Inflammatory macrophage (primary cell): Measurements from ENCODE around the gene CXXC5.

Experiments used
- DNase-seq, 2 donors: peaks; one replicate each; pipeline ENCODE4 v3.0.0-alpha.2; 2020 to 2022

The CXXC5 gene

GRCh38 chr5:139682016-139682975 lies 34.1 kb downstream of the CXXC5 start:
- DNase-seq = no peak

- no peak for DNase-seq
These were observed 35.4 kb downstream of the CXXC5 start for GRCh38 chr5:139683295-139684271.

GRCh38 chr5:139684350-139684880 lies 36.3 kb downstream of the CXXC5 start:
- peak in 1 of 2 donors; percentile 36 for DNase-seq

GRCh38 chr5:139684881-139685749 lies 37.0 kb downstream of the CXXC5 start:
- no peak for DNase-seq

GRCh38 chr5:139685886-139686285 lies 37.7 kb downstream of the CXXC5 start:
- DNase-seq = no peak

- DNase-seq = peak in 1 of 2 donors; percentile 33
These were observed 38.2 kb downstream of the CXXC5 start for GRCh38 chr5:139686356-139686705.

GRCh38 chr5:139686706-139687441 lies 38.7 kb downstream of the CXXC5 start:
- peak; percentile 71 to 82 for DNase-seq

GRCh38 chr5:139687656-139688055 lies 39.5 kb downstream of the CXXC5 start:
- DNase-seq = no peak

GRCh38 chr5:139688088-139688702 lies 40.0 kb downstream of the CXXC5 start:
- no peak for DNase-seq

GRCh38 chr5:139688751-139689372 lies 40.7 kb downstream of the CXXC5 start:
- DNase-seq = no peak

- DNase-seq = no peak
These were observed 41.5 kb downstream of the CXXC5 start for GRCh38 chr5:139689631-139690063.

- DNase-seq = peak; percentile 58 to 78
These were observed 42.1 kb downstream of the CXXC5 start for GRCh38 chr5:139690064-139690802.

GRCh38 chr5:139690803-139691629 lies 42.9 kb downstream of the CXXC5 start:
- no peak for DNase-seq

- no peak for DNase-seq
These were observed 44.0 kb downstream of the CXXC5 start for GRCh38 chr5:139692148-139692547.

GRCh38 chr5:139692679-139693308 lies 44.6 kb downstream of the CXXC5 start:
- DNase-seq = no peak

GRCh38 chr5:139693676-139694364 lies 45.7 kb downstream of the CXXC5 start:
- no peak for DNase-seq

- peak in 1 of 2 donors; percentile 36 for DNase-seq
These were observed 46.5 kb downstream of the CXXC5 start for GRCh38 chr5:139694556-139695177.
